ENCODE results near the gene ZBTB20.

- TF ChIP-seq CTCF (IDR thresholded peaks at IDR 0.05) (no peak), POLR2A (IDR thresholded peaks at IDR 0.05) (no peak)
Measured at GRCh38 chr3:114725966-114726365, 421.1 kb downstream of the ZBTB20 start.
